ENCODE measurements around the gene MEF2D.

MEF2D gene

DNA sequence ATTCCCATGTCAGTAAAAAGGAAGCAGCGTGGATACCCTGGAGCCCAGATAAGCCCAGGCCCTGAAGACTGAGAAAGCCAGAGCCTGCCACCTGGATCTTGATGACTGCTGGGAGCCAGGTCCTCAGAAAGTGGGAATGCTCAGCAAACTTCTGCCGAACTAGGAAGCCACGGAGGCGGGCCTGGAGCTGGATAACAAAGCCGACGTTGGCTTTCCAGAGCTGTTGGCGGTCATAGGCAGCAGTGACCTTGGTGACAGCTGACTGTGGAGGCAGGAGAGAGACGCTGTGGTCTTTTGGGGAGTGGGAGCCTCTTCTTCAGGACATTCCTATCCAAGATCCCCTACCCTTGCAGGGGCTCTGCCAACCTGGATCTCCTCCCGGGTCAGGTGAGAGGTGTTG is 47.4 kb upstream of the MEF2D start:
- DNase-seq (ENCODE audit: low read depth in 1 of 2, low spot score in 1 of 2), result no peak
- Histone ChIP-seq H3K27me3 (ENCODE audit: insufficient read depth, poor library complexity, severe bottlenecking) (no peaks in the 10 kb centered on the region), H3K4me3 (replicated peaks; ENCODE audit: insufficient read depth, low read length) (no peak overlapping the region), H3K27ac (replicated peaks) (no peak overlapping the region)
- TF ChIP-seq POLR2AphosphoS5 (IDR thresholded peaks at IDR 0.05; ENCODE audit: low read depth) (no peak), GABPA (IDR thresholded peaks at IDR 0.05; ENCODE audit: low read depth) (no peak), SPI1 (IDR thresholded peaks at IDR 0.05; ENCODE audit: borderline replicate concordance, low read depth) (no peak), CTCF (IDR thresholded peaks at IDR 0.05; ENCODE audit: insufficient read depth, low read length) (no peak)
- TF ChIP-seq, protein P1, sequence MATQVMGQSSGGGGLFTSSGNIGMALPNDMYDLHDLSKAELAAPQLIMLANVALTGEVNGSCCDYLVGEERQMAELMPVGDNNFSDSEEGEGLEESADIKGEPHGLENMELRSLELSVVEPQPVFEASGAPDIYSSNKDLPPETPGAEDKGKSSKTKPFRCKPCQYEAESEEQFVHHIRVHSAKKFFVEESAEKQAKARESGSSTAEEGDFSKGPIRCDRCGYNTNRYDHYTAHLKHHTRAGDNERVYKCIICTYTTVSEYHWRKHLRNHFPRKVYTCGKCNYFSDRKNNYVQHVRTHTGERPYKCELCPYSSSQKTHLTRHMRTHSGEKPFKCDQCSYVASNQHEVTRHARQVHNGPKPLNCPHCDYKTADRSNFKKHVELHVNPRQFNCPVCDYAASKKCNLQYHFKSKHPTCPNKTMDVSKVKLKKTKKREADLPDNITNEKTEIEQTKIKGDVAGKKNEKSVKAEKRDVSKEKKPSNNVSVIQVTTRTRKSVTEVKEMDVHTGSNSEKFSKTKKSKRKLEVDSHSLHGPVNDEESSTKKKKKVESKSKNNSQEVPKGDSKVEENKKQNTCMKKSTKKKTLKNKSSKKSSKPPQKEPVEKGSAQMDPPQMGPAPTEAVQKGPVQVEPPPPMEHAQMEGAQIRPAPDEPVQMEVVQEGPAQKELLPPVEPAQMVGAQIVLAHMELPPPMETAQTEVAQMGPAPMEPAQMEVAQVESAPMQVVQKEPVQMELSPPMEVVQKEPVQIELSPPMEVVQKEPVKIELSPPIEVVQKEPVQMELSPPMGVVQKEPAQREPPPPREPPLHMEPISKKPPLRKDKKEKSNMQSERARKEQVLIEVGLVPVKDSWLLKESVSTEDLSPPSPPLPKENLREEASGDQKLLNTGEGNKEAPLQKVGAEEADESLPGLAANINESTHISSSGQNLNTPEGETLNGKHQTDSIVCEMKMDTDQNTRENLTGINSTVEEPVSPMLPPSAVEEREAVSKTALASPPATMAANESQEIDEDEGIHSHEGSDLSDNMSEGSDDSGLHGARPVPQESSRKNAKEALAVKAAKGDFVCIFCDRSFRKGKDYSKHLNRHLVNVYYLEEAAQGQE (IDR thresholded peaks at IDR 0.05; ENCODE audit: insufficient replicate concordance, low read depth), result no peak

GRCh38 chr1:156547434-156547833 is 46.9 kb upstream of the MEF2D start:
- DNase-seq (ENCODE audit: low read depth in 1 of 2, low spot score in 1 of 2), result no peak
- Histone ChIP-seq H3K27me3 (ENCODE audit: insufficient read depth, poor library complexity, severe bottlenecking) (no peaks in the 10 kb centered on the region), H3K4me3 (replicated peaks; ENCODE audit: insufficient read depth, low read length) (no peak overlapping the region), H3K27ac (replicated peaks) (no peak overlapping the region)
- no peak for TF ChIP-seq SPI1 (IDR thresholded peaks at IDR 0.05; ENCODE audit: borderline replicate concordance, low read depth)
- TF ChIP-seq, protein P1 (IDR thresholded peaks at IDR 0.05; ENCODE audit: insufficient replicate concordance, low read depth), result no peak
- TF ChIP-seq CTCF (IDR thresholded peaks at IDR 0.05; ENCODE audit: insufficient read depth, low read length), result no peak
- no peak for TF ChIP-seq POLR2AphosphoS5 (IDR thresholded peaks at IDR 0.05; ENCODE audit: low read depth)
- no peak for TF ChIP-seq GABPA (IDR thresholded peaks at IDR 0.05; ENCODE audit: low read depth)

GRCh38 chr1:156546267-156546666 is 45.7 kb upstream of the MEF2D start:
- no peak for TF ChIP-seq SPI1 (IDR thresholded peaks at IDR 0.05; ENCODE audit: borderline replicate concordance, low read depth)
- no peak for TF ChIP-seq CTCF (IDR thresholded peaks at IDR 0.05; ENCODE audit: insufficient read depth, low read length)
- TF ChIP-seq, protein P1 (IDR thresholded peaks at IDR 0.05; ENCODE audit: insufficient replicate concordance, low read depth), result no peak
- Histone ChIP-seq H3K27ac (replicated peaks) (no peak overlapping the region), H3K27me3 (ENCODE audit: insufficient read depth, poor library complexity, severe bottlenecking) (no peaks in the 10 kb centered on the region), H3K4me3 (replicated peaks; ENCODE audit: insufficient read depth, low read length) (no peak overlapping the region)
- no peak for DNase-seq (ENCODE audit: low read depth in 1 of 2, low spot score in 1 of 2)

Measured in HL-60 (cell line).